DOHH2 (cell line): ENCODE data around the gene HBD.

Experiments
- H3F3A ChIP-seq: fragments of 200-600 bp; sonication (generic), shearing (Covaris generic); 2 replicates; pipeline ENCODE4 v1.6.0; 2016; ENCODE audit warnings: antibody characterized with exemption, mild to moderate bottlenecking; ENCODE audit not compliant: control insufficient read depth, insufficient read depth
- H3K27ac ChIP-seq: fragments of 200-600 bp; sonication (generic); 2 replicates; pipeline ENCODE4 v1.5.1; 2014; ENCODE audit warnings: low read depth, mild to moderate bottlenecking, low read length, moderate library complexity
- H3K27me3 ChIP-seq: fragments of 200-600 bp; sonication (generic); 2 replicates; pipeline ENCODE4 v1.6.1; 2014; ENCODE audit warnings: mild to moderate bottlenecking, low read length, mixed read lengths; ENCODE audit not compliant: control insufficient read depth
- H3K36me3 ChIP-seq: fragments of 200-600 bp; sonication (generic); 2 replicates; pipeline ENCODE4 v1.6.1; 2014; ENCODE audit warnings: mild to moderate bottlenecking, low read length, moderate library complexity, mixed read lengths; ENCODE audit not compliant: control insufficient read depth
- H3K4me1 ChIP-seq: fragments of 200-600 bp; sonication (generic); 2 replicates; pipeline ENCODE4 v1.6.1; 2014; ENCODE audit warnings: mild to moderate bottlenecking, low read length, mixed read lengths; ENCODE audit not compliant: control insufficient read depth
- H3K4me2 ChIP-seq: fragments of 200-600 bp; sonication (generic); 2 replicates; pipeline ENCODE4 v1.6.0; 2014; ENCODE audit warnings: mild to moderate bottlenecking, low read length, moderate library complexity
- H3K4me3 ChIP-seq: fragments of 200-600 bp; sonication (generic); 2 replicates; pipeline ENCODE4 v1.5.1; 2014; ENCODE audit warnings: mild to moderate bottlenecking, low read length, mixed read lengths
- H3K79me2 ChIP-seq: fragments of 200-600 bp; sonication (generic); 2 replicates; pipeline ENCODE4 v1.6.1; 2014; ENCODE audit warnings: mild to moderate bottlenecking, low read length, mixed read lengths; ENCODE audit not compliant: control insufficient read depth
- H3K9me2 ChIP-seq: fragments of 200-600 bp; sonication (generic); replicated peaks from 2 replicates; pipeline ENCODE4 v1.6.1; 2014; ENCODE audit warnings: mild to moderate bottlenecking, low read length, mixed read lengths; ENCODE audit not compliant: control insufficient read depth
- H3K9me3 ChIP-seq: fragments of 200-600 bp; sonication (generic); 2 replicates; pipeline ENCODE4 v1.6.1; 2014; ENCODE audit warnings: antibody characterized with exemption, low read length, mixed read lengths; ENCODE audit not compliant: control insufficient read depth, insufficient read depth
- H4K20me1 ChIP-seq: fragments of 200-600 bp; sonication (generic); 2 replicates; pipeline ENCODE4 v1.6.0; 2014; ENCODE audit warnings: low read depth, mild to moderate bottlenecking, antibody characterized with exemption, low read length, moderate library complexity; ENCODE audit not compliant: control insufficient read depth, insufficient read depth
- CTCF ChIP-seq: fragments of 200-600 bp; sonication (generic); IDR thresholded peaks from one replicate; pipeline ENCODE4 v1.5.1; 2014; ENCODE audit warnings: antibody characterized with exemption, mild to moderate bottlenecking, low read depth, low read length; ENCODE audit not compliant: poor library complexity, severe bottlenecking
- EZH2phosphoT487 ChIP-seq: fragments of 200-600 bp; sonication (generic); IDR thresholded peaks from 2 replicates; pipeline ENCODE4 v1.6.1; 2017; ENCODE audit warnings: borderline replicate concordance, mild to moderate bottlenecking, antibody characterized with exemption, low read length, moderate library complexity, mixed read lengths

Gene HBD

GRCh38 chr11:5242933-5243815, 8.9 kb upstream of the HBD start:
- Histone ChIP-seq H3K9me2 (no peaks in the 10 kb centered on the region), H3K27ac (no peak overlapping the region), H3K36me3 (no peaks in the 10 kb centered on the region), H4K20me1 (no peaks in the 10 kb centered on the region), H3F3A (no peaks in the 10 kb centered on the region), H3K4me3 (no peak overlapping the region), H3K9me3 (no peaks in the 10 kb centered on the region), H3K4me1 (no peaks in the 10 kb centered on the region), H3K79me2 (no peaks in the 10 kb centered on the region), H3K4me2 (no peak overlapping the region), H3K27me3 (no peaks in the 10 kb centered on the region)
- TF ChIP-seq EZH2phosphoT487 = no peak
- TF ChIP-seq CTCF = no peak

GRCh38 chr11:5242208-5242607, 7.9 kb upstream of the HBD start:
- TF ChIP-seq EZH2phosphoT487 (no peak), CTCF (no peak)
- no peaks in the 10 kb centered on the region for H3F3A ChIP-seq
- no peaks in the 10 kb centered on the region for H3K9me2 ChIP-seq
- H3K9me3 ChIP-seq = no peaks in the 10 kb centered on the region
- no peak overlapping the region for H3K4me3 ChIP-seq
- no peaks in the 10 kb centered on the region for H3K79me2 ChIP-seq
- H3K36me3 ChIP-seq = no peaks in the 10 kb centered on the region
- H3K4me1 ChIP-seq = no peaks in the 10 kb centered on the region
- no peaks in the 10 kb centered on the region for H4K20me1 ChIP-seq
- H3K27me3 ChIP-seq = no peaks in the 10 kb centered on the region
- no peak overlapping the region for H3K27ac ChIP-seq
- no peak overlapping the region for H3K4me2 ChIP-seq

GRCh38 chr11:5241458-5241857, 7.2 kb upstream of the HBD start:
- Histone ChIP-seq H3K4me3 (no peak overlapping the region), H4K20me1 (no peaks in the 10 kb centered on the region), H3K36me3 (no peaks in the 10 kb centered on the region), H3K27ac (no peak overlapping the region), H3K9me3 (no peaks in the 10 kb centered on the region), H3K4me1 (no peaks in the 10 kb centered on the region), H3K9me2 (no peaks in the 10 kb centered on the region), H3K27me3 (no peaks in the 10 kb centered on the region), H3K79me2 (no peaks in the 10 kb centered on the region), H3F3A (no peaks in the 10 kb centered on the region), H3K4me2 (no peak overlapping the region)
- TF ChIP-seq CTCF (no peak), EZH2phosphoT487 (no peak)
